GM12878 (cell line): ENCODE results near the gene SMARCC2. TPM values are rescaled to one million over a fixed set of nuclear protein-coding genes. Genes with fewer than 3 reads are reported as not detected.

Experiments
- ATAC-seq: fragments of 200-7000 bp; cut with Tn5 transposase; 3 replicates; pipeline ENCODE4 v1.9.1; 2020; ENCODE audit warnings: mild to moderate bottlenecking, moderate library complexity
- BruUV-seq: library from RNA; stranded (reverse); fragments of 400-500 nt; replicated peaks from 2 replicates; lab custom pipeline; 2021; lab: Mats Ljungman, UMichigan
- CTCF ChIA-PET: fragments of 300-600 bp; sonication (Branson Sonifier 250); formaldehyde crosslinking; extraction: SDS; loops from one replicate; lab custom pipeline; 2021; ENCODE audit warnings: inconsistent platforms; lab: Yijun Ruan, JAX
- POLR2A ChIA-PET: fragments of 350-600 bp; formaldehyde crosslinking; extraction: SDS; loops from one replicate; lab custom pipeline; 2021; ENCODE audit warnings: inconsistent platforms; lab: Charles Lee
- RAD21 ChIA-PET: fragments of 300-600 bp; sonication (Branson Sonifier 250); formaldehyde crosslinking; loops from one replicate; lab custom pipeline; 2023; ENCODE audit warnings: antibody characterized with exemption; ENCODE audit not compliant: unreplicated experiment; lab: Charles Lee
- SMC1A ChIA-PET: fragments of 300-600 bp; sonication (Branson Sonifier 250); formaldehyde crosslinking; loops from one replicate; lab custom pipeline; 2023; ENCODE audit not compliant: unreplicated experiment, uncharacterized antibody; lab: Charles Lee
- DNase-seq: peaks from one replicate; pipeline ENCODE4 v3.0.0-alpha.2; 2011; ENCODE audit warnings: low read depth, low spot score
- FAIRE-seq: peaks from 3 replicates; lab custom pipeline; 2011; peaks lifted over from hg19 to GRCh38; lab: Jason Lieb, UNC
- H2AFZ ChIP-seq: 2 replicates; pipeline ENCODE4 v1.6.0; 2011; ENCODE audit warnings: low read depth, low read length, control low read depth; ENCODE audit not compliant: control insufficient read depth
- H3K27ac ChIP-seq: 2 replicates; pipeline ENCODE4 v1.5.1; 2011; ENCODE audit warnings: control low read depth; ENCODE audit not compliant: control insufficient read depth, insufficient read depth
- H3K27me3 ChIP-seq, 2 experiments: replicated peaks in 1 of 2; 2 replicates each; pipeline versions ENCODE4 v1.6.0 to v1.6.1; 2011; ENCODE audit warnings: low read length in 1 of 2; ENCODE audit not compliant: control insufficient read depth in 2 of 2, insufficient read depth in 2 of 2
- H3K36me3 ChIP-seq, 2 experiments: 2 replicates each; pipeline ENCODE4 v1.5.1; 2011; ENCODE audit warnings: low read length in 1 of 2; ENCODE audit not compliant: control insufficient read depth in 2 of 2, insufficient read depth in 2 of 2
- H3K4me1 ChIP-seq: 2 replicates; pipeline ENCODE4 v1.6.1; 2011; ENCODE audit warnings: mild to moderate bottlenecking, low read length, moderate library complexity, mixed read lengths; ENCODE audit not compliant: control insufficient read depth, insufficient read depth
- H3K4me2 ChIP-seq: 2 replicates; pipeline ENCODE4 v1.6.0; 2011; ENCODE audit warnings: control low read depth; ENCODE audit not compliant: control insufficient read depth, insufficient read depth
- H3K4me3 ChIP-seq: fragments of 200-600 bp; sonication (generic); 2 replicates; pipeline ENCODE4 v1.5.1; 2016
- H3K79me2 ChIP-seq: 2 replicates; pipeline ENCODE4 v1.6.0; 2011; ENCODE audit warnings: low read length; ENCODE audit not compliant: control insufficient read depth, insufficient read depth
- H3K9ac ChIP-seq: 2 replicates; pipeline ENCODE4 v1.8.0; 2011; ENCODE audit warnings: low read length, control low read depth, mixed read lengths; ENCODE audit not compliant: control insufficient read depth, insufficient read depth
- H3K9me3 ChIP-seq: replicated peaks from 3 replicates; pipeline ENCODE4 v1.5.1; 2011; ENCODE audit warnings: mild to moderate bottlenecking, low read length; ENCODE audit not compliant: control insufficient read depth, insufficient read depth
- H4K20me1 ChIP-seq: 2 replicates; pipeline ENCODE4 v1.6.0; 2011; ENCODE audit not compliant: control insufficient read depth, insufficient read depth
- BCL3 ChIP-seq: IDR thresholded peaks from 2 replicates; pipeline ENCODE4 v1.6.1; 2011; ENCODE audit warnings: borderline replicate concordance, low read depth, mild to moderate bottlenecking, moderate library complexity, low read length; ENCODE audit not compliant: insufficient read depth, poor library complexity, severe bottlenecking
- CBX5 ChIP-seq: sonication (generic); IDR thresholded peaks from 2 replicates; pipeline ENCODE4 v1.6.1; 2016; ENCODE audit warnings: low read depth, moderate library complexity, mild to moderate bottlenecking, inconsistent platforms
- CEBPB ChIP-seq, 2 experiments: fragments of 150-350 bp in 1 of 2; IDR thresholded peaks; 2 replicates each; pipeline ENCODE4 v1.6.1; 2012 to 2014; ENCODE audit warnings: low read depth in 2 of 2, low read length in 2 of 2, borderline replicate concordance in 1 of 2, inconsistent platforms in 1 of 2
- E4F1 ChIP-seq: fragments of 450-650 bp; IDR thresholded peaks from 2 replicates; pipeline ENCODE4 v1.6.1; 2018; ENCODE audit warnings: borderline replicate concordance, mild to moderate bottlenecking; ENCODE audit not compliant: partially characterized antibody
- EED ChIP-seq: sonication (generic); IDR thresholded peaks from 2 replicates; pipeline ENCODE4 v1.6.1; 2016; ENCODE audit warnings: antibody characterized with exemption, low read depth
- ELK1 ChIP-seq: IDR thresholded peaks from 2 replicates; pipeline ENCODE4 v1.6.1; 2012; ENCODE audit warnings: low read depth, low read length, improper control_type of control experiment
- ESRRA ChIP-seq: IDR thresholded peaks from 2 replicates; pipeline ENCODE4 v1.6.1; 2012; ENCODE audit warnings: mild to moderate bottlenecking, low read length, improper control_type of control experiment
- HDGF ChIP-seq: fragments of 450-650 bp; IDR thresholded peaks from 2 replicates; pipeline ENCODE4 v1.6.1; 2016; ENCODE audit warnings: antibody characterized with exemption
- IKZF2 ChIP-seq, 2 experiments: fragments of 450-650 bp; IDR thresholded peaks; 2 replicates each; pipeline ENCODE4 v1.6.1; 2017; ENCODE audit warnings: mild to moderate bottlenecking in 2 of 2, moderate library complexity in 2 of 2
- IRF4 ChIP-seq: IDR thresholded peaks from 2 replicates; pipeline ENCODE4 v1.6.1; 2011; ENCODE audit warnings: low read depth, low read length
- JUND ChIP-seq: IDR thresholded peaks from 2 replicates; pipeline ENCODE4 v1.6.1; 2012; ENCODE audit warnings: low read depth, mild to moderate bottlenecking, low read length, improper control_type of control experiment, moderate library complexity
- PAX8 ChIP-seq: fragments of 450-650 bp; IDR thresholded peaks from 2 replicates; pipeline ENCODE4 v1.6.1; 2017; ENCODE audit warnings: mild to moderate bottlenecking, moderate library complexity
- PML ChIP-seq: IDR thresholded peaks from 2 replicates; pipeline ENCODE4 v1.6.1; 2012; ENCODE audit warnings: low read length, inconsistent platforms
- SMAD5 ChIP-seq: IDR thresholded peaks from 2 replicates; pipeline ENCODE4 v1.6.1; 2016; ENCODE audit warnings: antibody characterized with exemption, low read depth
- TCF7 ChIP-seq: IDR thresholded peaks from 2 replicates; pipeline ENCODE4 v1.6.1; 2014; ENCODE audit warnings: antibody characterized with exemption, borderline replicate concordance
- USF1 ChIP-seq: IDR thresholded peaks from 2 replicates; pipeline ENCODE4 v1.6.1; 2011; ENCODE audit warnings: borderline replicate concordance, low read depth, mild to moderate bottlenecking, moderate library complexity, mixed read lengths, low read length; ENCODE audit not compliant: insufficient read depth; ENCODE audit errors: extremely low read length
- WRNIP1 ChIP-seq: IDR thresholded peaks from 2 replicates; pipeline ENCODE4 v1.6.1; 2011; ENCODE audit warnings: low read depth, low read length, improper control_type of control experiment, borderline replicate concordance
- WGBS: methylation state at CpG from one replicate; pipeline ENCODE4 v1.1.6; 2016; ENCODE audit warnings: low lambda C conversion rate; ENCODE audit not compliant: insufficient replicate concordance, insufficient coverage; ENCODE audit errors: missing lambda C conversion rate; 5-methylcytosine and 5-hydroxymethylcytosine counted together
- in situ Hi-C: fragments of 300-500 bp; cut with MboI; formaldehyde crosslinking; loops from 9 replicates; pipeline ENCODE4 v1.14.3; 2018; ENCODE audit warnings: mixed read lengths
- intact Hi-C: fragments of 100-400 bp; cut with micrococcal nuclease; formaldehyde crosslinking; loops from one replicate; pipeline ENCODE4 v1.14.2; 2022; ENCODE audit not compliant: unreplicated experiment
- polyA plus RNA-seq, 11 experiments: library from polyadenylated mRNA; depleted of rRNA in 4 of 11; unstranded in 6 of 11; stranded (reverse) in 5 of 11; fragments of >200 nt; fragmentation: Nextera tagmentation in 4 of 11; fragmentation: Illumina TruSeq in 1 of 11; extraction: Ambion mirVana in 4 of 11; extraction: Trizol in 1 of 11; gene quantifications; 1 replicate in 1 of 11; 2 replicates in 10 of 11; pipeline versions ENCODE4 v1.2.1 to v1.2.3, GENCODE V29; 2011 to 2016; ENCODE audit warnings: inconsistent platforms in 2 of 11, missing spikeins in 2 of 11, low read depth in 1 of 11
- total RNA-seq, 4 experiments: library from RNA; depleted of rRNA in 3 of 4; stranded (reverse); fragments of >200 nt in 3 of 4; fragmentation: Illumina TruSeq in 1 of 4; extraction: Trizol in 1 of 4; gene quantifications; 2 replicates each; pipeline versions ENCODE4 v1.2.1 to v1.2.3, GENCODE V29; 2013 to 2021

SMARCC2 gene
- total and polyA plus RNA-seq, 10 of the 15 experiments (the other 5 are each of a cell fraction or from before 2014, with no cell fraction given) = 13.6 to 71.2 (median 42.3) TPM

- peaks cover 3% of the 10 kb centered on the region; the same call in 1 of the 2 replicates for H3K79me2 ChIP-seq
- no TSS peak for BruUV-seq
- no peaks in the 10 kb centered on the region for H4K20me1 ChIP-seq
- DNase-seq (no peak), FAIRE-seq (no peak), ATAC-seq (no peak)
- ChIA-PET SMC1A (no interaction called here), POLR2A (no interaction called here), RAD21 (no interaction called here), CTCF (no interaction called here)
- no peaks in the 10 kb centered on the region; the same call in 1 of the 2 replicates for H3K4me1 ChIP-seq
- H3K4me3 ChIP-seq = no peak overlapping the region
- H3K9me3 ChIP-seq = no peaks in the 10 kb centered on the region
- in situ Hi-C loops (loop anchor here (5.0 kb wide), 1 partner anchor 52 kb away; the partner anchor contains the start of gene SMARCC2), intact Hi-C loops (no loop called here)
- peaks cover 24 to 29% of the 10 kb centered on the region in 2 experiments for H3K36me3 ChIP-seq
- H3K27ac ChIP-seq = no peak overlapping the region
- H2AFZ ChIP-seq = no peak overlapping the region
- H3K9ac ChIP-seq = no peak overlapping the region
- 100% methylated on average over 6 of the region's 6 CpGs for WGBS
- H3K4me2 ChIP-seq = no peak overlapping the region
- H3K27me3 ChIP-seq = no peaks in the 10 kb centered on the region
- no peak for TF ChIP-seq E4F1
- no peak for TF ChIP-seq EED
- TF ChIP-seq CEBPB (IDR thresholded peaks at IDR 0.05; ENCODE audit: borderline replicate concordance in 1 of 2, low read depth in 2 of 2, low read length in 2 of 2) = no peak
- no peak for TF ChIP-seq JUND
- TF ChIP-seq WRNIP1 = no peak
- TF ChIP-seq IKZF2 (IDR thresholded peaks at IDR 0.05) = no peak
- no peak for TF ChIP-seq PML
- no peak for TF ChIP-seq BCL3
- no peak for TF ChIP-seq SMAD5
- no peak for TF ChIP-seq CBX5
- TF ChIP-seq ESRRA = no peak
- no peak for TF ChIP-seq IRF4
- no peak for TF ChIP-seq HDGF
- TF ChIP-seq TCF7 = no peak
- no peak for TF ChIP-seq ELK1
- TF ChIP-seq PAX8 = no peak
- no peak for TF ChIP-seq USF1
Observed at GRCh38 chr12:56134897-56135296, 54.4 kb downstream of the SMARCC2 start.
